Calu3 (cell line): ENCODE results near the gene TNIP2. TPM values are rescaled to one million over a fixed set of nuclear protein-coding genes. Genes with fewer than 3 reads are reported as not detected.

Experiments
- BruUV-seq: library from RNA; stranded (reverse); fragments of 400-500 nt; replicated peaks from 2 replicates; lab custom pipeline; 2021; lab: Mats Ljungman, UMichigan
- CTCF ChIA-PET: fragments of 300-600 bp; sonication (Branson Sonifier 250); formaldehyde crosslinking; loops from one replicate; lab custom pipeline; 2022; ENCODE audit warnings: antibody characterized with exemption; lab: Charles Lee
- DNase-seq: peaks from one replicate; pipeline ENCODE4 v3.0.0; 2022
- H3K27ac Mint-ChIP-seq: one replicate; pipeline ENCODE4 v1.8.0; 2022; ENCODE audit warnings: mixed read lengths; ENCODE audit not compliant: unreplicated experiment
- H3K27me3 Mint-ChIP-seq: one replicate; pipeline ENCODE4 v1.8.0; 2022; ENCODE audit warnings: mixed read lengths; ENCODE audit not compliant: unreplicated experiment
- H3K36me3 Mint-ChIP-seq: one replicate; pipeline ENCODE4 v1.8.0; 2022; ENCODE audit warnings: mild to moderate bottlenecking, moderate library complexity, mixed read lengths; ENCODE audit not compliant: insufficient read depth, unreplicated experiment
- H3K4me1 Mint-ChIP-seq: one replicate; pipeline ENCODE4 v1.8.0; 2022; ENCODE audit warnings: mild to moderate bottlenecking, low read depth, mixed read lengths; ENCODE audit not compliant: unreplicated experiment
- H3K4me3 Mint-ChIP-seq: one replicate; pipeline ENCODE4 v1.8.0; 2022; ENCODE audit warnings: mild to moderate bottlenecking, low read depth, moderate library complexity, mixed read lengths; ENCODE audit not compliant: unreplicated experiment
- H3K9me3 Mint-ChIP-seq: one replicate; pipeline ENCODE4 v1.8.0; 2022; ENCODE audit warnings: low read depth, mixed read lengths; ENCODE audit not compliant: unreplicated experiment
- CTCF ChIP-seq: fragments of 200-600 bp; IDR thresholded peaks from one replicate; pipeline ENCODE4 v1.8.0; 2022; ENCODE audit warnings: antibody characterized with exemption; ENCODE audit not compliant: unreplicated experiment
- intact Hi-C: fragments of 100-400 bp; cut with micrococcal nuclease; formaldehyde crosslinking; loops from one replicate; pipeline ENCODE4 v1.10.0; 2022; ENCODE audit not compliant: unreplicated experiment
- total RNA-seq: library from RNA; stranded (reverse); gene quantifications from 2 replicates; pipeline ENCODE4 v1.2.3, GENCODE V29; 2022

TNIP2 gene
- total RNA-seq, 1 experiment from 2014 or later: 18.7 TPM

GRCh38 chr4:2715426-2715825 lies 40.7 kb downstream of the TNIP2 start:
- H3K27ac Mint-ChIP-seq: no peak overlapping the region
- H3K4me1 Mint-ChIP-seq: no peaks in the 10 kb centered on the region
- no peaks in the 10 kb centered on the region for H3K27me3 Mint-ChIP-seq
- DNase-seq: no peak
- BruUV-seq: no TSS peak
- CTCF ChIA-PET: no interaction called here
- intact Hi-C loops: no loop called here
- H3K36me3 Mint-ChIP-seq: peaks cover 13% of the 10 kb centered on the region
- no peak overlapping the region for H3K4me3 Mint-ChIP-seq
- no peak for TF ChIP-seq CTCF
- H3K9me3 Mint-ChIP-seq: peaks cover 2% of the 10 kb centered on the region

- no TSS peak for BruUV-seq
- CTCF ChIA-PET: no interaction called here
- DNase-seq: no peak
These were observed 41.2 kb downstream of the TNIP2 start for GRCh38 chr4:2714918-2715317.

GRCh38 chr4:2714061-2714770 lies 41.9 kb downstream of the TNIP2 start:
- no peak for TF ChIP-seq CTCF
- CTCF ChIA-PET: no interaction called here
- H3K4me1 Mint-ChIP-seq: no peaks in the 10 kb centered on the region
- intact Hi-C loops: no loop called here
- no peak overlapping the region for H3K4me3 Mint-ChIP-seq
- no TSS peak for BruUV-seq
- DNase-seq: no peak
- peaks cover 11% of the 10 kb centered on the region for H3K36me3 Mint-ChIP-seq
- no peaks in the 10 kb centered on the region for H3K27me3 Mint-ChIP-seq
- peaks cover 2% of the 10 kb centered on the region for H3K9me3 Mint-ChIP-seq
- no peak overlapping the region for H3K27ac Mint-ChIP-seq

More at GRCh38 chr4:2714918-2715317, 41.2 kb downstream of the TNIP2 start:
- H3K4me3 Mint-ChIP-seq: no peak overlapping the region
- no peaks in the 10 kb centered on the region for H3K4me1 Mint-ChIP-seq
- TF ChIP-seq CTCF: no peak
- no peak overlapping the region for H3K27ac Mint-ChIP-seq
- peaks cover 2% of the 10 kb centered on the region for H3K9me3 Mint-ChIP-seq
- H3K36me3 Mint-ChIP-seq: peaks cover 13% of the 10 kb centered on the region
- no peaks in the 10 kb centered on the region for H3K27me3 Mint-ChIP-seq
- intact Hi-C loops: no loop called here

GRCh38 chr4:2713337-2713736 lies 42.8 kb downstream of the TNIP2 start:
- H3K9me3 Mint-ChIP-seq: peaks cover 2% of the 10 kb centered on the region
- H3K4me1 Mint-ChIP-seq: no peaks in the 10 kb centered on the region
- intact Hi-C loops: no loop called here
- CTCF ChIA-PET: no interaction called here
- BruUV-seq: no TSS peak
- H3K36me3 Mint-ChIP-seq: peaks cover 7% of the 10 kb centered on the region
- DNase-seq: no peak
- H3K27me3 Mint-ChIP-seq: no peaks in the 10 kb centered on the region
- no peak overlapping the region for H3K4me3 Mint-ChIP-seq
- no peak overlapping the region for H3K27ac Mint-ChIP-seq
- no peak for TF ChIP-seq CTCF
